Endothelial cell of umbilical vein (primary cell): ENCODE measurements around the gene ADARB1. TPM values are rescaled to one million over a fixed set of nuclear protein-coding genes. Genes with fewer than 3 reads are reported as not detected.

Experiments
- BruUV-seq: library from RNA; stranded (reverse); fragments of 400-500 nt; replicated peaks from 2 replicates; lab custom pipeline; 2021; lab: Mats Ljungman, UMichigan
- CTCF ChIA-PET: fragments of 300-600, 350-600 bp; sonication (Branson Sonifier 250); formaldehyde crosslinking; loops from one replicate; lab custom pipeline; 2021; ENCODE audit warnings: antibody characterized with exemption, inconsistent platforms; lab: Charles Lee
- POLR2A ChIA-PET: fragments of 300-600, 350-600 bp; sonication (Branson Sonifier 250); formaldehyde crosslinking; loops from one replicate; lab custom pipeline; 2021; ENCODE audit warnings: antibody characterized with exemption, inconsistent platforms; lab: Charles Lee
- DNase-seq: peaks from one replicate; pipeline ENCODE4 v3.0.0-alpha.2; 2011; ENCODE audit warnings: low read depth, low spot score
- FAIRE-seq: peaks from 2 replicates; lab custom pipeline; 2011; peaks lifted over from hg19 to GRCh38; lab: Jason Lieb, UNC
- H2AFZ ChIP-seq: 2 replicates; pipeline ENCODE4 v1.6.0; 2012; ENCODE audit warnings: low read depth, low read length, control low read depth, inconsistent platforms
- H3K27ac ChIP-seq: 2 replicates; pipeline ENCODE4 v1.5.1; 2011; ENCODE audit warnings: low read depth, mild to moderate bottlenecking, control low read depth, low read length, moderate library complexity; ENCODE audit not compliant: insufficient read depth
- H3K27me3 ChIP-seq, 2 experiments: 2 replicates each; pipeline versions ENCODE4 v1.6.0 to v1.6.1; 2011; ENCODE audit warnings: low read length in 2 of 2, mixed read lengths in 1 of 2; ENCODE audit not compliant: control insufficient read depth in 2 of 2, insufficient read depth in 2 of 2
- H3K36me3 ChIP-seq, 2 experiments: 2 replicates in 1 of 2; 3 replicates in 1 of 2; pipeline ENCODE4 v1.5.1; 2011; ENCODE audit warnings: low read length in 2 of 2, mild to moderate bottlenecking in 1 of 2, moderate library complexity in 1 of 2; ENCODE audit not compliant: control insufficient read depth in 2 of 2, insufficient read depth in 2 of 2; ENCODE audit errors: extremely low read depth in 1 of 2
- H3K4me1 ChIP-seq: 3 replicates; pipeline ENCODE4 v1.5.1; 2011; ENCODE audit warnings: mild to moderate bottlenecking, low read length; ENCODE audit not compliant: control insufficient read depth, insufficient read depth; ENCODE audit errors: extremely low read depth
- H3K4me2 ChIP-seq: 2 replicates; pipeline ENCODE4 v1.6.1; 2011; ENCODE audit warnings: low read length, control low read depth, mixed read lengths; ENCODE audit not compliant: insufficient read depth
- H3K4me3 ChIP-seq, 3 experiments: fragments of 200-600 bp in 1 of 3; sonication (generic), shearing (Covaris generic) in 1 of 3; replicated peaks in 1 of 3; 2 replicates each; pipeline ENCODE4 v1.5.1; 2011 to 2016; ENCODE audit warnings: control low read depth in 3 of 3, low read length in 3 of 3, mild to moderate bottlenecking in 2 of 3, inconsistent platforms in 1 of 3, low read depth in 1 of 3, moderate library complexity in 1 of 3; ENCODE audit not compliant: insufficient read depth in 1 of 3
- H3K79me2 ChIP-seq: 2 replicates; pipeline ENCODE4 v1.6.0; 2012; ENCODE audit warnings: low read length, inconsistent platforms; ENCODE audit not compliant: control insufficient read depth, insufficient read depth
- H3K9ac ChIP-seq: replicated peaks from 2 replicates; pipeline ENCODE3; 2011; ENCODE audit warnings: low read length, control low read depth; ENCODE audit not compliant: insufficient read depth; ENCODE audit errors: extremely low read depth
- H3K9me1 ChIP-seq: replicated peaks from 3 replicates; pipeline ENCODE4 v1.6.0; 2011; ENCODE audit warnings: mild to moderate bottlenecking, low read length; ENCODE audit not compliant: control insufficient read depth, insufficient read depth; ENCODE audit errors: extremely low read depth
- H3K9me3 ChIP-seq: replicated peaks from 2 replicates; pipeline ENCODE4 v1.5.1; 2012; ENCODE audit warnings: low read length, inconsistent platforms; ENCODE audit not compliant: control insufficient read depth, insufficient read depth
- H4K20me1 ChIP-seq: replicated peaks from 2 replicates; pipeline ENCODE3; 2011; ENCODE audit warnings: mild to moderate bottlenecking, low read length; ENCODE audit not compliant: control insufficient read depth, insufficient read depth; ENCODE audit errors: extremely low read depth
- EZH2 ChIP-seq: IDR thresholded peaks from 2 replicates; pipeline ENCODE4 v1.6.1; 2012; ENCODE audit warnings: borderline replicate concordance, low read depth, mild to moderate bottlenecking, moderate library complexity, low read length, inconsistent platforms; ENCODE audit not compliant: severe bottlenecking
- FOS ChIP-seq: IDR thresholded peaks from 2 replicates; pipeline ENCODE4 v1.6.1; 2011; ENCODE audit warnings: mild to moderate bottlenecking, low read length, moderate library complexity, borderline replicate concordance; ENCODE audit not compliant: insufficient read depth
- GATA2 ChIP-seq: IDR thresholded peaks from 2 replicates; pipeline ENCODE4 v1.7.0; 2011; ENCODE audit warnings: low read depth, mild to moderate bottlenecking, moderate library complexity, mixed read lengths, low read length; ENCODE audit not compliant: insufficient read length, insufficient read depth
- JUN ChIP-seq: IDR thresholded peaks from 2 replicates; pipeline ENCODE4 v1.6.1; 2011; ENCODE audit warnings: borderline replicate concordance, low read depth; ENCODE audit not compliant: insufficient read length, insufficient read depth
- POLR2AphosphoS5 ChIP-seq: IDR thresholded peaks from 2 replicates; pipeline ENCODE4 v1.6.1; 2012; ENCODE audit warnings: low read depth, mild to moderate bottlenecking, control low read depth, low read length, moderate library complexity; ENCODE audit not compliant: insufficient read depth
- dilution Hi-C: fragments of 300-500 bp; cut with MboI; formaldehyde crosslinking; loops from one replicate; pipeline ENCODE4 v1.15.0; 2019; ENCODE audit warnings: low sequenced_read_pairs; ENCODE audit not compliant: extremely low pct_ligation_motif_present
- intact Hi-C: fragments of 100-400 bp; cut with micrococcal nuclease; formaldehyde crosslinking; loops from one replicate; pipeline ENCODE4 v1.10.0; 2022
- polyA plus RNA-seq, 4 experiments: library from polyadenylated mRNA; depleted of rRNA in 3 of 4; stranded (reverse) in 3 of 4; unstranded in 1 of 4; fragments of >200 nt; gene quantifications; 2 replicates each; pipeline versions ENCODE4 v1.2.1 to v1.2.3, GENCODE V29; 2011 to 2012; ENCODE audit warnings: missing spikeins in 1 of 4
- total RNA-seq: library from RNA; stranded (reverse); gene quantifications from 2 replicates; pipeline ENCODE4 v1.2.3, GENCODE V29; 2021
- TF ChIP-seq, protein P1 (sequence below), 2 donors: IDR thresholded peaks; 1 replicate in 1 of 2; 2 replicates in 1 of 2; pipeline ENCODE4 v1.5.1; 2011; ENCODE audit warnings: low read length in 2 of 2, mild to moderate bottlenecking in 2 of 2, moderate library complexity in 2 of 2, control low read depth in 1 of 2, inconsistent platforms in 1 of 2, low read depth in 1 of 2; ENCODE audit not compliant: insufficient read depth in 1 of 2; ENCODE audit errors: extremely low read depth in 1 of 2
- TF ChIP-seq, protein P2 (sequence below): IDR thresholded peaks from 2 replicates; pipeline ENCODE4 v1.6.1; 2011; ENCODE audit not compliant: insufficient read depth, insufficient read length

ADARB1 gene
- total and polyA plus RNA-seq, 2 donors (not counting 3 experiments of a cell fraction or from before 2014, with no cell fraction given), result 32.5 to 54.3 TPM

DNA sequence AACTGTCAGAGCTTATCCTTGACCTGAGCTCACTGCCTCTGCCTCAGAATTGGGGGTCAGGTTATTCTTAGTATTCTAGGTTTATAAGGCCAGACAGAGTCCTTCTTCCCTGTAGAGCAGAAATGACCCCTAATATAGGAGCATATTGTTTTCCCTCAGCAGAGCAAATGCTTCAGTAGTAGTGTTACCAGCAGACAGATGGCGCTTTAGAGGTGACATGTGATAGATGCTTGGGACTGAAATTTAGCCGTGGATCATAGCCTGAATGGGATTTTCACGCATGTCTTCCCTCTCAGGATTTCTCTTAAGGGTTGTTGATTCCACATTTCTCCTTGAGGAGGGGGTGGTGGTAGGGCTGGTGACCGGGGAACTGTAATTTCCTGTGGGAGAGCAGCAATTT, 24.5 kb downstream of the ADARB1 start:
- Histone ChIP-seq H4K20me1 (no peaks in the 10 kb centered on the region), H3K36me3 (no peaks in the 10 kb centered on the region), H3K79me2 (peaks cover 29% of the 10 kb centered on the region), H3K4me3 (no peak overlapping the region), H3K4me2 (no peak overlapping the region), H3K4me1 (peaks cover 65% of the 10 kb centered on the region), H3K9ac (no peak overlapping the region), H2AFZ (no peak overlapping the region), H3K9me3 (no peaks in the 10 kb centered on the region), H3K27me3 (no peaks in the 10 kb centered on the region), H3K9me1 (no peaks in the 10 kb centered on the region), H3K27ac (no peak overlapping the region)
- intact Hi-C loops, result loop anchor here (1.0 kb wide), 1 partner anchor 29 kb away; no protein-coding TSS in a partner anchor
- POLR2A ChIA-PET, result no interaction called here
- CTCF ChIA-PET, result interaction anchor here (0.5 to 14.1 kb wide), 12 partner anchors 9 to 162 kb away, joined by 3 to 269 read pairs (median 4); no protein-coding TSS in a partner anchor
- TF ChIP-seq, protein P1, sequence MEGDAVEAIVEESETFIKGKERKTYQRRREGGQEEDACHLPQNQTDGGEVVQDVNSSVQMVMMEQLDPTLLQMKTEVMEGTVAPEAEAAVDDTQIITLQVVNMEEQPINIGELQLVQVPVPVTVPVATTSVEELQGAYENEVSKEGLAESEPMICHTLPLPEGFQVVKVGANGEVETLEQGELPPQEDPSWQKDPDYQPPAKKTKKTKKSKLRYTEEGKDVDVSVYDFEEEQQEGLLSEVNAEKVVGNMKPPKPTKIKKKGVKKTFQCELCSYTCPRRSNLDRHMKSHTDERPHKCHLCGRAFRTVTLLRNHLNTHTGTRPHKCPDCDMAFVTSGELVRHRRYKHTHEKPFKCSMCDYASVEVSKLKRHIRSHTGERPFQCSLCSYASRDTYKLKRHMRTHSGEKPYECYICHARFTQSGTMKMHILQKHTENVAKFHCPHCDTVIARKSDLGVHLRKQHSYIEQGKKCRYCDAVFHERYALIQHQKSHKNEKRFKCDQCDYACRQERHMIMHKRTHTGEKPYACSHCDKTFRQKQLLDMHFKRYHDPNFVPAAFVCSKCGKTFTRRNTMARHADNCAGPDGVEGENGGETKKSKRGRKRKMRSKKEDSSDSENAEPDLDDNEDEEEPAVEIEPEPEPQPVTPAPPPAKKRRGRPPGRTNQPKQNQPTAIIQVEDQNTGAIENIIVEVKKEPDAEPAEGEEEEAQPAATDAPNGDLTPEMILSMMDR (IDR thresholded peaks at IDR 0.05; ENCODE audit: extremely low read depth in 1 of 2, insufficient read depth in 1 of 2, low read depth in 1 of 2, low read length in 2 of 2), result peak; percentile 36 to 53
- TF ChIP-seq GATA2, result no peak
- FAIRE-seq (peak; percentile 38), DNase-seq (peak; percentile 46)
- dilution Hi-C loops, result no loop called here
- no TSS peak for BruUV-seq

DNA sequence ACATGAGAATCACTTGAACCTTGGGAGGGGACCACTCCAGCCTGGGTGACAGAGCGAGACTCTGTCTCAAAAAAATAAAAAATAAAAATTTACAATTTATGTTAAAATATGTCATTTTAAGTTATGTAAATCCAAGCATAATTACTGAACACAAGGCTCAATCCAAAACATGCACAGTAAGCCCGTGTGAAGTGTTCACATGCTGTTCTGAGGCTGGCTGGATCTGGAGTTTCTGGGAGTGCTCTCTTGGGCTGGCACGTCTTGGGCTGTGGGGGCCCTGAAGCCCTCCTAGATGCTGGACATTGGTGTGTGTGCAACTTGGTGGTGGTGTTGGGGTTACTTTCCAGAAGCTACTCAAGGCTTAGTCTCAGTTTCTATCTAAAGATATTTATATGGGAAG, 25.2 kb downstream of the ADARB1 start:
- no TSS peak for BruUV-seq
- dilution Hi-C loops, result no loop called here
- H3K9me1 ChIP-seq, result no peaks in the 10 kb centered on the region
- H3K79me2 ChIP-seq, result peaks cover 31% of the 10 kb centered on the region
- no peak overlapping the region for H3K4me3 ChIP-seq
- H3K27ac ChIP-seq, result no peak overlapping the region
- no peaks in the 10 kb centered on the region for H3K36me3 ChIP-seq
- no peak for TF ChIP-seq FOS
- TF ChIP-seq EZH2, result no peak
- no peak for TF ChIP-seq POLR2AphosphoS5
- TF ChIP-seq JUN, result no peak
- TF ChIP-seq, protein P2, sequence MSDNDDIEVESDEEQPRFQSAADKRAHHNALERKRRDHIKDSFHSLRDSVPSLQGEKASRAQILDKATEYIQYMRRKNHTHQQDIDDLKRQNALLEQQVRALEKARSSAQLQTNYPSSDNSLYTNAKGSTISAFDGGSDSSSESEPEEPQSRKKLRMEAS, result no peak
- TF ChIP-seq GATA2, result no peak
- TF ChIP-seq, protein P1 (IDR thresholded peaks at IDR 0.05; ENCODE audit: extremely low read depth in 1 of 2, insufficient read depth in 1 of 2, low read depth in 1 of 2, low read length in 2 of 2), result no peak
- H3K9ac ChIP-seq, result no peak overlapping the region
- no peaks in the 10 kb centered on the region for H4K20me1 ChIP-seq
- peaks cover 65% of the 10 kb centered on the region for H3K4me1 ChIP-seq
- no peak for DNase-seq
- CTCF ChIA-PET, result interaction anchor here (0.5 to 14.1 kb wide), 9 partner anchors 10 to 162 kb away, joined by 3 to 269 read pairs (median 4); no protein-coding TSS in a partner anchor
- no peak for FAIRE-seq
- no peaks in the 10 kb centered on the region for H3K9me3 ChIP-seq
- POLR2A ChIA-PET, result no interaction called here
- H3K27me3 ChIP-seq, result no peaks in the 10 kb centered on the region
- H2AFZ ChIP-seq, result no peak overlapping the region
- intact Hi-C loops, result loop anchor here (1.0 kb wide), 1 partner anchor 29 kb away; no protein-coding TSS in a partner anchor
- H3K4me2 ChIP-seq, result no peak overlapping the region
